HK-2 (cell line): ENCODE data around the gene GRIP2.

ENCODE experiments used
- DNase-seq: peaks from one replicate; pipeline ENCODE4 v3.0.0-alpha.2; 2018; ENCODE audit not compliant: unreplicated experiment

The GRIP2 gene

DNA sequence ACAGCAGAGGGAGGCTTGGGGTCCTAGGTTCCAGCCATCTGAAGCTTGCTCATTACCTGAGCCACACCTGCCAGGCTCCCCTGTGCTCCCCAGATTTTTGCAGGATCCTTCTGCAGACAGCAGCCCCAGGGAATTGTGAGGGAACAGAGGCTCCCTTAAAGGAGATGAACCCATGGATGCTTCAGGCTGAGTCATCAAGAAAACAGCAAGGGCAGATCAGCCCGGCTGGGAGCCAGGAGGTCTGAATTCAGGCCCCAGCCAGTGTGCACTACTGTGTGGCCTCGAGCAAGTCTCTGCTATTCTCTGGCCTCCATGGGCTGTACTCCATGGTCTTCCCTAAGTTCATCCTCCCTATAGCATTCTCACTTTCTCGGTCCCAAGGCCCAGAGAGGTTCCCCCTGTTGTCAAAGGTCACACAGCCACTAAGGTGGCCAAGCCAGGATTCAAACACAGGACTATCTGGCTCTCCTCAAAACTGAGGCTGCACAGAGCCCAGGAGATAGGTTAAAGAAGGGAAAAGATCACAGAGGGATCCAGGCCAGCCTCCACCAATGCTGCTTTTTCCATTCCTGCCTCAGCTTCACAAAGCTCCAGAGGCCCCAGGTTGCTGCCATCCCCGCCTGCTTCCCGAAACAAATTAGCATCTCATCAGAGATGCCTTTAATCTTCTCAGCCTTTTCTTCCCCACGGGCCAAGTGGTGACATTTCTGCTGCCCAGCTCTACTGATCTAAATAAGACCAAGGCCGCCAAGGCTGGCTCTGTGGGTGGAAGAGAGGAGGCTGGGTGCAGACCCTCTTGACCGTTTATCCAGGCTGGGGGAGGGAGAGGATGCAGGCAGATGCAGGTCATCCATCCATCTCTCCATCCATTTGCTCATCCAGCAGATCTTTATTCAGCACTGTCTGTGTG lies 21.2 kb upstream of the GRIP2 start:
- DNase-seq: no peak

GRCh38 chr3:14560110-14560509 lies 20.0 kb upstream of the GRIP2 start:
- no peak for DNase-seq

DNA sequence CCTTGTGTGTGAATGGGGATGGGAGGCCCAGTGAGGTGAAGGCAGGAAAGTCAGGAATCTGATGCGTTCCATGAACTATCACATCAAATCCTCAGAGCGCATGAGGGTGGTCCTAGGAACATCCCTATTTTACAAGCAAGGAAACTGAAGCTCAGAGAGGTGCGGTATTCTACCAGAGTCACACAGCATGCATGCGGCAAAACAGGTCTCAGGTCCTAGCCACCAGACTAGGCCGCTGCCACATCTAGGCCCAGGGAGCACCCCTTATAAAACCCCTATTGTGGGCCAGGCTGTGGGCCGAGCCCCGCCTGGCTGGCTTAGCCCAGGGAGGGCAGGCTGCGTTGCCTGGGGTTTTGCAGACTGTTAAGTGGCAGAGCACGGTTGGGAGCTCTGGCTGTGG lies 17.9 kb upstream of the GRIP2 start:
- no peak for DNase-seq

DNA sequence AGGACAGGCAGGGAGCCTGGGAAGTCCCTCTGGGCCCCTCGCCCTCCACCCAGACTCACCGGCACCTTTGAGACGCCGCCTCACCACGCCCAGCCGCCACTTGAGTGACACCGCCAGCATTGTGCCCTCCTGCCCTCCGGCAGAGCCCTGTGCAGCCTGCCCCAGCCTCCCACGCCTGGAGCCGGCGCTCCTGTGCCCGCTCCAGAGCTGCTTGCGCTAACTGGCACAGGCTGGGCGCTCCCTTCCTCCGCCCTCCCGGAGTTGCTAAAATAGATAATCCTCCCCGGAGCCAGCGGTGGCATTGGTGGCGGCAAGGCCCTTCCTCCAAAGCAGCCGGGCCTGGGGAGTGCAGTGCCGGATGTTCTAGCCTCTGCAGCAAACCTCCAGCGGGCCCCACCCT lies 15.7 kb upstream of the GRIP2 start:
- DNase-seq: no peak

DNA sequence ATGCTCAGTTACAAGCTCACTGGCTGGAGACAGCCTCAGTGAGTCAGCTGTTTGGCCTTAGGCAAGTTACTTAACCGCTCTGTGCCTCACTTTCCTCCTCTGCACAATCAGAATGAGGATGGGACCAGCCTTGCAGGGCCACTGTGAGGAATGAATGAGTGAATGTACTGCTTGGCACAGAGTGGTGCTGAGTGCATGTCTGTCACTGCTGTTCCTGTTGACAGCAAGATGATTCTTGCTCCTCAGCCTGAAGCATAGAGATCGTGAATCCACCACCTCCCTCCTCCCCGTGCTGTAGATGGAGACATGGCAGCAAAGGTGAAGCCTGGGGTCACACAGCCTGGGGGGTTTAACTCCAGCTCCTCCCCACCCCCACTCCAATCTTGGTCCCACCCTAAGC lies 14.6 kb upstream of the GRIP2 start:
- DNase-seq: no peak

GRCh38 chr3:14553871-14554270 lies 13.7 kb upstream of the GRIP2 start:
- no peak for DNase-seq

- no peak for DNase-seq
Observed at GRCh38 chr3:14552717-14553116, 12.6 kb upstream of the GRIP2 start.

- no peak for DNase-seq
Observed at GRCh38 chr3:14552041-14552648, 12.0 kb upstream of the GRIP2 start.

DNA sequence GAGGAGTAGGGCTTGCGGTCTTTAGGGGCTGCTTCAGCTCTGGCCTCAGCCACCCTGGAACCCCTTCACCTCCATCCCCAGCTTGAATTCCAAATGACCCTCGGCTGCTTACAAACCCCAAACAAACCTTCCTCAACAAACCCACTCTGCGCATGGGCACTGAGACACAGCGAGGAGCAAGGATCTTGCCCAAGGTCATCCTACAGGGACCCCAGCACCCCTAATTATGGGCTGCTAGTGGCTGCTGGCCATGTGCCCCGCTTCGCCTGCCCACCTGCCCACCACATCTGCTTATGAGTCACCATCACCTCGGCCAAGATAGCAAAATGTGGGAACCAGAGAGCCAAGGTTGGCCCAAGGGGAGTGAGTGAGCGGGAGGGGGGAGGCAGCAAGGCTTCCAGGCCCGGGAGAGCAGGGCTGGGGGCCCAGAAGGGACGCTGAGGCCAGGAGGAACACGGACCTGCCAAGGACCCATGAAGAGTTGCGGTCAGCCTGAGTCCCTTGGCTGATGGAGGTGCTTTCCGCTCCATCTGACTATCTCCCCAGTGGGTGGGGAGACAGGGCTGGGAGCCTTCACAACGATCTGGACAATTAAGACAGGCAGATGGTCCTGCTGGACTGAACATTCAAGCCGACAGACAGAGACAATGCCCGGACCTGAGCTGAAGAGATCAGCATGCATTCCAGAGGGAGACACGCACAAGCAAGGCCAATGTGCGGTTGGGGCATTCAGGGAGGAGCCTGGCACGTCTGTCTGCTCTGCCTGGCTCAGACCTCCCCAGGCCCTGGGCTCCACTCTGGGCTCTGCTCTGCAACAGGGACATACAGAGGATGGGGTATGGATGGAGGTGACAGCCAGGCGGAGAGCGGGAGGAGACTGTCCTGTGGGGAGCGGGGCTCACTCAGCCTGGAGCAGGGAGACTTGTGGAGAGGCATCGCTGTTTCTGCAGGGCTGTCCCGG lies 10.8 kb upstream of the GRIP2 start:
- no peak for DNase-seq

- DNase-seq: no peak
Observed at GRCh38 chr3:14550181-14550580, 10.0 kb upstream of the GRIP2 start.

DNA sequence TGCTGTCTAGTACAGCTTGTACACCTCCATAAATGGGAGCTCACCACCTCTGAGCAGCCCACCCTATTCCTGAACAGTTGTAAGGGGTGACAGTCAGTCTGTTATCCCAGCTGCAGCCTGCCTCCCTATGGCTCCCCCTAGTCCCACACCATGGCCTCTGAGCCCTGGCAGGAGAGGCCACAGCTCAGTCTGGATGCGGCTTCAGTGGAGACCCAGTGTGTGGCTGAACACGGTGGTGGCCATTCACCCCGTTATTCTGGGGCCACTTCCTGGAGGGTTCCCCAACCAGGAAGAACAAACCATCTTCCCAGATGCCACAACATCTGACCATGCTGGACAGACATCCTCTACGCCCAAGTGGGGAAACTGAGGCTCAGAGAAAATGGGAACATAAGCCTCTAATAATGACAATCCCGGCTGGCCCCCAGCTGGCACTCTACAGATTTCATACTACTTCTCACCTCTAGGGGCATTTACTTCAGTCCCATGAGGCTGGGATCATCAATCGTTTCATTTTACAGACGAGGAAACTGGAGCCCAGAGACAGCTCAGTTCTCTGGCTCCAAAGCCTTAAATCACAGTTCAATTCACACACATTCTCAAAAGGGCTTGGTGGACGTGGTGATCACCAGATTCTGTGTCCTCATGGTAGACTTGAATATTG lies 9.2 kb upstream of the GRIP2 start:
- no peak for DNase-seq

DNA sequence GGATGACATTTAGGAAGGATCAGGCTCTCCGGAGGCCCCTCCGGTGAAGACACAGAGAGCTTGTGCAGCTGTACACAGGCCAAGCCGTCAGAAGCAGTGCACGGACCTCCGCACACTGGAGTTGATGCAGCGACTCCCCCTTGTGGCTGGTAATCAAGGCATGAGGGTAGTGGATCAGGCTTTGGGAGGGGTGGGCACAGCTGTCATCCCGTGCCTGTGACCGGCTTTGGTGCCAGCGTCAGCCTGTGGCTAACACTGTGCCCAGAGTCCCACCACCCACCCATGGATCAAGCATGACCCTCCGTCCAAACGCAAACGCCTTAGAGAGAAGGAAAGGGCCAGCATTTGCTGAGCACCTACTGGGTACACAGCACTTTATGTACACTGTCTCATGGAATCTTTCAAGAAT lies 8.2 kb upstream of the GRIP2 start:
- DNase-seq: peak; percentile 44

DNA sequence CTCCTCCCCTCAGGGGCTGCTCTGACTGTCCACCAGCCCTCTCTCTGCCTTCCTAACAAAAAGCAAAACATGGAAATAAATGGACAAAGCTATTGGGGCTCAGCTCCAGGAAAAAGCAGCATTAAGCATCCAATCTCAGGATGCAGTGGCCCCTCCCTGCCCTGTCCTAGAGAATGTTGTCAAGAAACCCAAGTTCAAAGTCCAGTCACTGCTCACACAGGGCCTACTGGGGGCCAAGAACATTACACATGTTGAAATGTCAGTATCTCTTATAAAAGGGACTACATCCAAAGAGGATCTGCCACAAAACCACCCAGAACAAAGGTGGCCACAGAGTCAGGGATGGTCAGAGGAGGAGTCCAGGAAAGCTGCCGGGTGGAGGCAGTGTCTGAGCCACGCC lies 7.6 kb upstream of the GRIP2 start:
- DNase-seq: no peak

GRCh38 chr3:14546041-14546440 lies 5.9 kb upstream of the GRIP2 start:
- no peak for DNase-seq

- DNase-seq: no peak
Observed at GRCh38 chr3:14545251-14545635, 5.1 kb upstream of the GRIP2 start.

DNA sequence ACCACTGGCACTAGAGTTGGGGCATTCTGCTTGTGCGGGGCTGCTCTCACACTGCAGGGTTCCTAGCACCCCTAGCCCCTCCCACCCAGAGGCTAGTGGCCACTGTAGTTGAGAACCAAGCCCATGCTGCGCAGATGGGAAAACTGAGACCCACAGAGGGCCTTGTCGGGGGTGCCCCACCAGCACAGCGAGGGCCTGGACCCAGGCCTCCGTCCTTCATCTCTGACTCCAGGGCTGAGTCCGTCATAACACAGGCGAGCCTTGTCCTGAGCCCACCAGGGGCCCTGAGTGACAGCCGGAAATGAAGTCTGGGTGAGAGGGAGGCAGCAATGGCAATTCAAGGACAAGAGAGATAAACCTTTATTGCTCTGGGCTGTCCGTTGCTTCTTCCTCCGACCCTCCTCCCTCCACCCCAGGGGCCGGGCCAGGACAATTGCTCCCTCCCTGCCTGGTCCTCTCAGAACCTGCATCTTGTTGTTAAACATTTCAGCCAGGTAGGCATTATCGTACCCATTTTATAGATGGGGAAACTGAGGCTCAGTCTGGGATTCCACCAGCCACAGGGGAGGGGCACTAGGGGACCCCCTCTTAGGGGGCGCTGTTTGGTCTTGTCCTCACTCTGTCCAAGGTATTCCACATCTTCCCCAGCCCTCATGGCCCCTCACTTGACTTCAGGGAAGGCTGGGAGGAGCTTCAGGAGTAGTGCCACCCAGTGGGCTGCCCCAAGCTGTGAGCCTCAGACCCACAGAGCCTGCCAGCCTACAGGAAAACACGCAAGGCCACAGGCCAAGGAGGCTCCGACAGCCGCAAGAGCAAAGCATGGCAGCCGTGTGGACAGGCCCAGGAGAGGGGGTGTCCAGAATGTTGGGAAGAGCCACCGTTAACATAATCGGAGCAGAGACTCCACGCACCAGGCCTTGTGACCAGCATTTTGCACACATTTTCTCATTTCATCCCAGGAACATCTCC lies 4.4 kb upstream of the GRIP2 start:
- DNase-seq: no peak

- DNase-seq: no peak
Observed at GRCh38 chr3:14543446-14543845, 3.3 kb upstream of the GRIP2 start.

DNA sequence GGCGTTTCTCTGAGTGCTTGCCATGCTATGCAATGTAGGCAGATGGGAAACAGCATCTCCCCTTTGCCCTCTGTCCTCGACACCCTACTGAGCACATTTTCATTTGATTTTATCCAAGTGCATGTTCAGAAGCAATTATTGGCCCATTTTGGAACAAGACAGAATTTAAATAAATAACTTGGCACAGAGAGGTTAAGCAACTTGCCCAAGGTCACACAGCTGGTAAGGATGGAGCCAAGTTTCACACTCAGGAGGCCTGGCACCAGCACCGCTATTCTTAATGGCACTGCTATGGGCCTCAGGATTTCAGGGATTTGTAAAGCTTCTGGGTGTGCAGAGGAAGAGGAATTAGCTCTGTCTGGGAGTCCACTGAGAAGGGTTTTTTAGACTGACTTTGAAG lies 2.5 kb upstream of the GRIP2 start:
- no peak for DNase-seq

DNA sequence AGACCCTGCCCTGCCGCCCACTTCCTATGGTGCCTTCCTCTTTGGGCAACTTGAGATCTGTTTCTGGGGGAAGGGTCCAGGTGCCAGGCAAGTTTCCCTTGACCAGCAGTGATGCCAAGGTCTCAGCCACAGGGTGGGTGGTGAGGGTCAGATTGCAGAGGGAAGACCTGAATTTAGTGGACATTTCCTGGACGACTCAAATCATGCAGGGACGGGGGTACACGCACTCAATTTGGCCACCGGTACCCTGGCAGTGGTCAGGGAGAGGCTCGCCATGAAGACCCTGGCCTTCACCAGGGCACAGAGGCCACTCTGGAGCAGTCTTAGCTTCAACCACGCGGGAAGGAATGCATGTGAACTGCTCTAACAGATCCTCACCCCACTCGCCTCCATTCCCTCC lies 1.5 kb upstream of the GRIP2 start:
- DNase-seq: no peak

GRCh38 chr3:14540821-14541385 lies 761 bp upstream of the GRIP2 start:
- DNase-seq: no peak
